CD14-positive monocyte (primary cell): ENCODE results near the gene DTYMK. TPM values are rescaled to one million over a fixed set of nuclear protein-coding genes. Genes with fewer than 3 reads are reported as not detected.

ENCODE experiments used
- DNase-seq, 3 donors: peaks; one replicate each; pipeline ENCODE4 v3.0.0-alpha.2; 2011 to 2022
- H2AFZ ChIP-seq: 2 replicates; pipeline ENCODE4 v1.6.0; 2012; ENCODE audit warnings: mild to moderate bottlenecking, low read depth, low read length, inconsistent platforms; ENCODE audit not compliant: insufficient read depth, poor library complexity, severe bottlenecking
- H3K27ac ChIP-seq, 2 donors: 1 replicate in 1 of 2; 2 replicates in 1 of 2; pipeline ENCODE4 v1.5.1; 2012 to 2013; ENCODE audit warnings: low read length in 2 of 2, control low read depth in 1 of 2, inconsistent platforms in 1 of 2, low read depth in 1 of 2, mild to moderate bottlenecking in 1 of 2
- H3K27me3 ChIP-seq, 2 donors: one replicate each; pipeline versions ENCODE4 v1.6.0 to v1.6.1; 2011 to 2013; ENCODE audit warnings: low read length in 2 of 2; ENCODE audit not compliant: control insufficient read depth in 2 of 2, insufficient read depth in 2 of 2
- H3K36me3 ChIP-seq, 2 donors: replicated peaks in 1 of 2; 1 replicate in 1 of 2; 2 replicates in 1 of 2; pipeline versions ENCODE4 v1.5.1 to v1.6.1; 2012 to 2013; ENCODE audit warnings: low read length in 2 of 2, control low read depth in 1 of 2, inconsistent platforms in 1 of 2, mild to moderate bottlenecking in 1 of 2; ENCODE audit not compliant: insufficient read depth in 2 of 2, control insufficient read depth in 1 of 2
- H3K4me1 ChIP-seq, 2 donors: 1 replicate in 1 of 2; 2 replicates in 1 of 2; pipeline versions ENCODE4 v1.5.1 to v1.6.1; 2012 to 2013; ENCODE audit warnings: low read length in 2 of 2, control low read depth in 1 of 2, inconsistent platforms in 1 of 2, mild to moderate bottlenecking in 1 of 2, moderate library complexity in 1 of 2; ENCODE audit not compliant: insufficient read depth in 2 of 2, control insufficient read depth in 1 of 2
- H3K4me2 ChIP-seq: replicated peaks from 2 replicates; pipeline ENCODE3; 2012; ENCODE audit warnings: low read length, moderate library complexity, mild to moderate bottlenecking; ENCODE audit not compliant: poor library complexity, severe bottlenecking; ENCODE audit errors: extremely low read depth
- H3K4me3 ChIP-seq, 3 experiments: fragments of 200-600 bp in 1 of 3; sonication (generic) in 1 of 3; replicated peaks in 1 of 3; 1 replicate in 2 of 3; 2 replicates in 1 of 3; pipeline ENCODE4 v1.5.1; 2011 to 2013; ENCODE audit warnings: low read length in 3 of 3, mild to moderate bottlenecking in 3 of 3, control low read depth in 2 of 3, low read depth in 2 of 3, inconsistent platforms in 1 of 3, moderate library complexity in 1 of 3
- H3K79me2 ChIP-seq: 2 replicates; pipeline ENCODE4 v1.6.0; 2012; ENCODE audit warnings: mild to moderate bottlenecking, control low read depth, inconsistent platforms, low read length, moderate library complexity; ENCODE audit not compliant: insufficient read depth
- H3K9ac ChIP-seq: 2 replicates; pipeline ENCODE4 v1.6.0; 2017; ENCODE audit warnings: low read length, mild to moderate bottlenecking; ENCODE audit not compliant: insufficient read depth, poor library complexity, severe bottlenecking
- H3K9me3 ChIP-seq, 2 donors: replicated peaks in 1 of 2; 1 replicate in 1 of 2; 2 replicates in 1 of 2; pipeline versions ENCODE4 v1.5.1 to v1.6.1; 2012 to 2013; ENCODE audit warnings: low read length in 2 of 2, control low read depth in 1 of 2; ENCODE audit not compliant: control insufficient read depth in 1 of 2, insufficient read depth in 1 of 2
- H4K20me1 ChIP-seq: 2 replicates; pipeline ENCODE4 v1.6.0; 2012; ENCODE audit warnings: mild to moderate bottlenecking, low read length, control low read depth, moderate library complexity; ENCODE audit not compliant: insufficient read depth
- H3K27ac Mint-ChIP-seq, 7 donors: one replicate each; pipeline ENCODE4 v1.8.0; 2020; ENCODE audit warnings: mild to moderate bottlenecking in 7 of 7, mixed read lengths in 7 of 7, moderate library complexity in 6 of 7, inconsistent platforms in 2 of 7
- H3K27me3 Mint-ChIP-seq, 3 donors: one replicate each; pipeline ENCODE4 v1.8.0; 2021 to 2022; ENCODE audit warnings: low read depth in 3 of 3, mild to moderate bottlenecking in 3 of 3, mixed read lengths in 3 of 3, moderate library complexity in 3 of 3, inconsistent platforms in 1 of 3
- H3K36me3 Mint-ChIP-seq, 2 donors: one replicate each; pipeline ENCODE4 v1.8.0; 2020; ENCODE audit warnings: mixed read lengths in 2 of 2, inconsistent platforms in 1 of 2, mild to moderate bottlenecking in 1 of 2
- H3K4me1 Mint-ChIP-seq: one replicate; pipeline ENCODE4 v1.8.0; 2020; ENCODE audit warnings: mild to moderate bottlenecking, mixed read lengths
- H3K4me3 Mint-ChIP-seq, 2 donors: one replicate each; pipeline ENCODE4 v1.8.0; 2020; ENCODE audit warnings: mild to moderate bottlenecking in 2 of 2, mixed read lengths in 2 of 2, moderate library complexity in 1 of 2
- H3K9me3 Mint-ChIP-seq, 7 donors: one replicate each; pipeline ENCODE4 v1.8.0; 2020 to 2022; ENCODE audit warnings: mixed read lengths in 7 of 7, mild to moderate bottlenecking in 6 of 7, moderate library complexity in 6 of 7, inconsistent platforms in 2 of 7
- CTCF ChIP-seq: fragments of 200-600 bp; IDR thresholded peaks from one replicate; pipeline ENCODE4 v1.8.0; 2022; ENCODE audit warnings: antibody characterized with exemption, mild to moderate bottlenecking
- WGBS: methylation state at CpG from one replicate; pipeline ENCODE4 v1.1.5; 2013; ENCODE audit warnings: missing lambda C conversion rate; ENCODE audit not compliant: insufficient coverage; 5-methylcytosine and 5-hydroxymethylcytosine counted together
- intact Hi-C, 2 donors: fragments of 100-400 bp; cut with micrococcal nuclease; formaldehyde crosslinking; loops; one replicate each; pipeline versions ENCODE4 v1.15.0 to v1.15.1; 2023
- polyA plus RNA-seq, 3 donors: library from polyadenylated mRNA; depleted of rRNA in 1 of 3; unstranded in 2 of 3; stranded (reverse) in 1 of 3; fragments of 300-500 nt in 2 of 3; fragments of >200 nt in 1 of 3; fragmentation: Illumina TruSeq in 2 of 3; gene quantifications; 1 replicate in 2 of 3; 2 replicates in 1 of 3; pipeline ENCODE4 v1.2.3, GENCODE V29; 2012 to 2021

Gene DTYMK
- polyA plus RNA-seq, 3 donors, result 13.0 to 23.5 (median 18.7) TPM

DNA sequence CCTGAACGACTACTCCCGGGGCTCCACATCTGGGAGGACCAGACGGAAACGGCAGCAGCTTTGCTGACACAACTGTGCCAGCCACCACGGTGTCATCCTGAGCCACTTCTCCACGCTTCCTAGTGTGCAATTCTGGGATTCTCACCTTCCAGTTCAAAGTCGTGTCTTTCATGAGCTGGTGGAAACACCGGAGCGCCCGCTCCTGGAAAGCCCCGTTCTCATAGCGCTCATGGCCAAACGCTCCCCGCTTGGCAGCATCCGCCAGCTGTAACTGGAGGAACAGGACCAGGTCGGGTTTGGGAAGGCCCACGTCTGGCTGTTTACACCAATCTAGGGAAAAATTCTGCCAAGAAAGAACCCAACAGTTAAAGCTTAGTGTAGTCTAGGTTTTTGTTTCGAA, 8.3 kb downstream of the DTYMK start:
- TF ChIP-seq CTCF, result no peak
- Mint-ChIP-seq H3K27ac (peak overlapping the region in 2 of 7 donors; percentile 15 to 76), H3K36me3 (peaks cover 52 to 82% of the 10 kb centered on the region in 2 donors)

DNA sequence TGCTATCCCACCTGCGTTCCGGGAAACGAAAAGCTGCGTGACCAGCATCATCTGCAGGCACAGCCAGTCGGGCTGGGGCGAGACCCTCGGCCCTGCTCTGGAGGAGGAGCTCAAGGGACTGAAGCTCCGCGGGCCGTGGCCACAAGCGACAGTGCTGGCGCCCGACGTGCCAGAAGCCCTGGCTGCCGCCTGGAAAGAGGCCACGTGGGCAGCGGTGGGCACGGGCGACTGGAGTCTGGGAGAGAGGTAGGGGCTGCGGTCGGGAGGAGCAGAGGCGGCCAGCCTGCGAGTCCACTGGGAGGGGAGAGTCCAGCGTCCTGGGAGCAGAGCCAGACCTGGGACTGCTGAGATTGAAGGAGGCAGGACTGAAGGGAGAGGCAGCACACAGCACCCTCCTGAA, 9.2 kb downstream of the DTYMK start:
- peak overlapping the region in 1 of 7 donors; percentile 21 for H3K27ac Mint-ChIP-seq
- no peaks in the 10 kb centered on the region for H3K9me3 Mint-ChIP-seq
- H3K4me1 ChIP-seq, result no peaks in the 10 kb centered on the region
- 93% methylated on average over 15 of the region's 24 CpGs for WGBS
- no peak overlapping the region for H3K27ac ChIP-seq
- no peak for TF ChIP-seq CTCF
- peaks cover 49 to 90% of the 10 kb centered on the region in 2 donors for H3K36me3 ChIP-seq
- peaks cover 56 to 84% of the 10 kb centered on the region in 2 donors for H3K36me3 Mint-ChIP-seq
- no peaks in the 10 kb centered on the region for H3K27me3 ChIP-seq
- peaks cover 0 to 2% (median 0%) of the 10 kb centered on the region in 3 donors for H3K27me3 Mint-ChIP-seq
- DNase-seq, result no peak
- no peaks in the 10 kb centered on the region for H3K9me3 ChIP-seq
- no peak overlapping the region for H3K4me3 ChIP-seq
- intact Hi-C loops, result no loop called here
- H3K4me1 Mint-ChIP-seq, result no peaks in the 10 kb centered on the region
- no peak overlapping the region for H3K9ac ChIP-seq
- no peaks in the 10 kb centered on the region for H4K20me1 ChIP-seq
- H2AFZ ChIP-seq, result no peak overlapping the region
- no peak overlapping the region for H3K4me2 ChIP-seq
- H3K4me3 Mint-ChIP-seq, result no peak overlapping the region
- H3K79me2 ChIP-seq, result no peaks in the 10 kb centered on the region

More for the DNA sequence above, 8.3 kb downstream of the DTYMK start:
- WGBS, result 97% methylated on average over 18 of the region's 18 CpGs
- Histone ChIP-seq H2AFZ (no peak overlapping the region), H3K27me3 (no peaks in the 10 kb centered on the region), H4K20me1 (no peaks in the 10 kb centered on the region), H3K27ac (no peak overlapping the region), H3K4me2 (no peak overlapping the region), H3K4me1 (no peaks in the 10 kb centered on the region), H3K9me3 (no peaks in the 10 kb centered on the region), H3K79me2 (peaks cover 7% of the 10 kb centered on the region), H3K9ac (no peak overlapping the region), H3K36me3 (peaks cover 47 to 90% of the 10 kb centered on the region in 2 donors), H3K4me3 (no peak overlapping the region)
- DNase-seq, result no peak
- Mint-ChIP-seq H3K4me1 (no peaks in the 10 kb centered on the region), H3K27me3 (peaks cover 0 to 2% (median 0%) of the 10 kb centered on the region in 3 donors), H3K9me3 (no peaks in the 10 kb centered on the region), H3K4me3 (no peak overlapping the region)
- intact Hi-C loops, result no loop called here
